Right renal pelvis (tissue), 4 donors: Measurements from ENCODE around the gene ZNF280C. TPM values are rescaled to one million over a fixed set of nuclear protein-coding genes. Genes with fewer than 3 reads are reported as not detected.

Source experiments
- polyA plus RNA-seq, 4 donors: library from polyadenylated mRNA; unstranded; fragments of 120-200 nt; gene quantifications; one replicate each; pipeline ENCODE4 v1.2.1, GENCODE V29; 2013; ENCODE audit not compliant: insufficient read length in 4 of 4

The ZNF280C gene
- polyA plus RNA-seq, 4 donors: 5.6 to 8.1 (median 7.4) TPM

Other genes with a start within 250 kb of the ZNF280C start
- 10 to 100 TPM; 11.4 to 15.2 (median 13.2) TPM for gene ELF4, start 158.4 kb downstream of the ZNF280C start, polyA plus RNA-seq
- gene AIFM1, start 103.1 kb downstream of the ZNF280C start, polyA plus RNA-seq: 10 to 100 TPM; 88.7 to 95.9 (median 92.2) TPM
- under 1 TPM; 0.33 to 0.71 (median 0.48) TPM for gene RAB33A, start 96.9 kb downstream of the ZNF280C start, polyA plus RNA-seq
- gene SLC25A14, start 71.0 kb upstream of the ZNF280C start, polyA plus RNA-seq: 10 to 100 TPM; 20.7 to 27.0 (median 21.4) TPM
- not detected for gene GPR119, start 116.8 kb upstream of the ZNF280C start, polyA plus RNA-seq
- gene RBMX2, start 133.1 kb upstream of the ZNF280C start, polyA plus RNA-seq: 10 to 100 TPM; 28.1 to 31.7 (median 28.7) TPM